IPS DF 4.7 (cell line): Measurements from ENCODE around the gene AIG1.
"Not testable (repeated sequence)": the region's sequence is repeated elsewhere in the genome, so short reads cannot be mapped to it uniquely, and the experiment has no call there.

ENCODE experiments used
- DNase-seq: peaks from one replicate; pipeline ENCODE4 v3.0.0-alpha.2; 2013; ENCODE audit warnings: low spot score; ENCODE audit errors: extremely low read depth

The AIG1 gene

GRCh38 chr6:143322386-143322785, 261.7 kb downstream of the AIG1 start:
- no peak for DNase-seq

- DNase-seq, result no peak
These were observed 263.2 kb downstream of the AIG1 start for GRCh38 chr6:143323729-143324470.

- DNase-seq, result no peak
These were observed 264.9 kb downstream of the AIG1 start for GRCh38 chr6:143325379-143326140.

GRCh38 chr6:143328876-143329275, 268.2 kb downstream of the AIG1 start:
- no peak for DNase-seq

GRCh38 chr6:143329323-143329722, 268.6 kb downstream of the AIG1 start:
- no peak for DNase-seq

- DNase-seq, result no peak
These were observed 270.7 kb downstream of the AIG1 start for GRCh38 chr6:143331362-143331761.

GRCh38 chr6:143332153-143332845, 271.6 kb downstream of the AIG1 start:
- no peak for DNase-seq

- no peak for DNase-seq
These were observed 272.4 kb downstream of the AIG1 start for GRCh38 chr6:143333081-143333480.

- no peak for DNase-seq
These were observed 273.2 kb downstream of the AIG1 start for GRCh38 chr6:143333749-143334520.

GRCh38 chr6:143335865-143336264, 275.2 kb downstream of the AIG1 start:
- DNase-seq, result no peak

GRCh38 chr6:143336446-143337152, 275.9 kb downstream of the AIG1 start:
- DNase-seq, result no peak

- peak; percentile 41 for DNase-seq
These were observed 276.7 kb downstream of the AIG1 start for GRCh38 chr6:143337201-143337949.

GRCh38 chr6:143339223-143339622, 278.5 kb downstream of the AIG1 start:
- no peak for DNase-seq

GRCh38 chr6:143345477-143345876, 284.8 kb downstream of the AIG1 start:
- not testable (repeated sequence) for DNase-seq

- no peak for DNase-seq
These were observed 285.3 kb downstream of the AIG1 start for GRCh38 chr6:143346004-143346403.

- no peak for DNase-seq
These were observed 287.8 kb downstream of the AIG1 start for GRCh38 chr6:143348531-143348930.

GRCh38 chr6:143349530-143349929, 288.8 kb downstream of the AIG1 start:
- DNase-seq, result no peak

GRCh38 chr6:143356101-143356880, 295.6 kb downstream of the AIG1 start:
- DNase-seq, result no peak

- no peak for DNase-seq
These were observed 296.5 kb downstream of the AIG1 start for GRCh38 chr6:143357152-143357551.
